Measurements from ENCODE around the gene MMP15. TPM values are rescaled to one million over a fixed set of nuclear protein-coding genes. Genes with fewer than 3 reads are reported as not detected.

Gene MMP15
- total and polyA plus RNA-seq, 2 of the 13 experiments (the other 11 are each of a cell fraction or from before 2014, with no cell fraction given), result 35.2 to 44.9 TPM

DNA sequence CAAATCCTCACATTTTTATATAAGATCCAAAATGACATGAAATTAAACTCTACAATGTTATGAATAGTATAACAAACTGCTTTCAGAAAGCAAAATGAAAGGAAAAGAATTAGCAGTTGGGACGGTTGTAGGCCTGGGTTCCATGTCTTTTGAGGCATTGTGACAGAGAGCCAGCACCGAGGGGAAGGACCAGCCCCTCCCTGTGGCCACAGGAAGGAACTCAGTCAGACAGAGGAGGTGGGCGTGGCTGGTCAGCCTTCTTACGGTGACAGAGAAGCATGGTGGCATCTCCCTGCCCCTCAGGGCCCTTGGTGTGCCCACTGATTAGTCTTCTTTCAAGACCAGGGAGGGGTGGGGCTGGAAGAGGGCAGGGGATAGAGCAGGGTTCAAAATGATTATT, 30.8 kb upstream of the MMP15 start (continued):
- TF ChIP-seq PLSCR1 (CRISPR knock-in tag; IDR thresholded peaks at IDR 0.05; ENCODE audit: borderline replicate concordance) (no peak), PRMT3 (CRISPR knock-in tag; IDR thresholded peaks at IDR 0.05; ENCODE audit: borderline replicate concordance, low read depth) (no peak), ZFY (CRISPR knock-in tag; IDR thresholded peaks at IDR 0.05) (0 out of 2 replicates have a peak, but pooled peaks have one; percentile 23), ZNF569 (CRISPR knock-in tag; IDR thresholded peaks at IDR 0.05; ENCODE audit: borderline replicate concordance) (no peak), XRCC5 (optimal IDR thresholded peaks at IDR 0.05; ENCODE audit: low read length) (peak; percentile 23), ZFX (CRISPR knock-in tag; IDR thresholded peaks at IDR 0.05; ENCODE audit: low read depth) (0 out of 2 replicates have a peak, but pooled peaks have one; percentile 15), RORA (CRISPR knock-in tag; IDR thresholded peaks at IDR 0.05) (no peak), ZNF747 (CRISPR knock-in tag; IDR thresholded peaks at IDR 0.05; ENCODE audit: borderline replicate concordance) (no peak), ZBTB7A (CRISPR knock-in tag; IDR thresholded peaks at IDR 0.05) (no peak), FOXO4 (CRISPR knock-in tag; conservative IDR thresholded peaks at IDR 0.05) (no peak), ZNF20 (CRISPR knock-in tag; IDR thresholded peaks at IDR 0.05) (no peak), ZNF839 (CRISPR knock-in tag; IDR thresholded peaks at IDR 0.05; ENCODE audit: borderline replicate concordance) (no peak), CTCF (CRISPR knock-in tag; IDR thresholded peaks at IDR 0.05) (peak; percentile 63), FOXP1 (IDR thresholded peaks at IDR 0.05) (no peak), FOXP1 (CRISPR knock-in tag; IDR thresholded peaks at IDR 0.05) (no peak), ETV5 (CRISPR knock-in tag; IDR thresholded peaks at IDR 0.05; ENCODE audit: borderline replicate concordance) (0 out of 2 replicates have a peak, but pooled peaks have one; percentile 37), ELF3 (CRISPR knock-in tag; IDR thresholded peaks at IDR 0.05) (no peak), STAG1 (CRISPR knock-in tag; IDR thresholded peaks at IDR 0.05) (peak; percentile 57), KLF9 (CRISPR knock-in tag; IDR thresholded peaks at IDR 0.05; ENCODE audit: low read depth) (peak; percentile 95), BRCA1 (CRISPR knock-in tag; IDR thresholded peaks at IDR 0.05) (no peak), ONECUT2 (CRISPR knock-in tag; IDR thresholded peaks at IDR 0.05) (no peak), ARID2 (CRISPR knock-in tag; IDR thresholded peaks at IDR 0.05; ENCODE audit: borderline replicate concordance) (no peak), SMAD1 (CRISPR knock-in tag; IDR thresholded peaks at IDR 0.05; ENCODE audit: borderline replicate concordance, low read depth) (no peak), ZNF614 (CRISPR knock-in tag; IDR thresholded peaks at IDR 0.05; ENCODE audit: borderline replicate concordance) (no peak), ZNF24 (IDR thresholded peaks at IDR 0.05) (no peak)
- TF ChIP-seq, protein P1, sequence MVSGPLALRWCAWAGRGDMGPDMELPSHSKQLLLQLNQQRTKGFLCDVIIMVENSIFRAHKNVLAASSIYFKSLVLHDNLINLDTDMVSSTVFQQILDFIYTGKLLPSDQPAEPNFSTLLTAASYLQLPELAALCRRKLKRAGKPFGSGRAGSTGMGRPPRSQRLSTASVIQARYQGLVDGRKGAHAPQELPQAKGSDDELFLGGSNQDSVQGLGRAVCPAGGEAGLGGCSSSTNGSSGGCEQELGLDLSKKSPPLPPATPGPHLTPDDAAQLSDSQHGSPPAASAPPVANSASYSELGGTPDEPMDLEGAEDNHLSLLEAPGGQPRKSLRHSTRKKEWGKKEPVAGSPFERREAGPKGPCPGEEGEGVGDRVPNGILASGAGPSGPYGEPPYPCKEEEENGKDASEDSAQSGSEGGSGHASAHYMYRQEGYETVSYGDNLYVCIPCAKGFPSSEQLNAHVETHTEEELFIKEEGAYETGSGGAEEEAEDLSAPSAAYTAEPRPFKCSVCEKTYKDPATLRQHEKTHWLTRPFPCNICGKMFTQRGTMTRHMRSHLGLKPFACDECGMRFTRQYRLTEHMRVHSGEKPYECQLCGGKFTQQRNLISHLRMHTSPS (CRISPR knock-in tag; IDR thresholded peaks at IDR 0.05; ENCODE audit: low read depth), result no peak
- TF ChIP-seq, protein P2, sequence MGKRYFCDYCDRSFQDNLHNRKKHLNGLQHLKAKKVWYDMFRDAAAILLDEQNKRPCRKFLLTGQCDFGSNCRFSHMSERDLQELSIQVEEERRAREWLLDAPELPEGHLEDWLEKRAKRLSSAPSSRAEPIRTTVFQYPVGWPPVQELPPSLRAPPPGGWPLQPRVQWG (CRISPR knock-in tag; IDR thresholded peaks at IDR 0.05; ENCODE audit: borderline replicate concordance, low read depth), result no peak

Data from HepG2 (cell line).